Dedifferentiated amniotic fluid mesenchymal stem cell (primary cell): ENCODE measurements around the gene AGBL4.

Experiments
- DNase-seq: peaks from one replicate; pipeline ENCODE4 v3.0.0-alpha.2; 2016; ENCODE audit errors: extremely low spot score

Gene AGBL4

DNA sequence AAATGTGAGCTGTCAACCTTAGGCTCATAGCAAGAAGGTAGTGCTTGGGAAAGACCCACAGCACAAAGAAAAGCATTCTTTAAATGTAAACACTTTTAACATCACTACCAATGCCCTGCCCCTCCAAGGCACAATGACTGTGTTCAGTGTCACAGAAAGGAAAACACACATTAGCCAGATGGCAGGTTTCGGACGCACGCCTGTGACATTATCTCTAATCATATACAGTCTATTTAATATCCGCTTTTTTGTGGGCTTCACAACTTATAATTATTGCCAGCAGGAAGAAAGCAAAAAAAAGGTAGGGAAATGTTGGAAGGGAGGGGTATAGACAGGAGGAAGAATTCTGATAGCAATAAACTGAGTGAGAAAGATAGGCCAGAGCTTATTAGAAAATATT is 1134.7 kb downstream of the AGBL4 start:
- DNase-seq = no peak

DNA sequence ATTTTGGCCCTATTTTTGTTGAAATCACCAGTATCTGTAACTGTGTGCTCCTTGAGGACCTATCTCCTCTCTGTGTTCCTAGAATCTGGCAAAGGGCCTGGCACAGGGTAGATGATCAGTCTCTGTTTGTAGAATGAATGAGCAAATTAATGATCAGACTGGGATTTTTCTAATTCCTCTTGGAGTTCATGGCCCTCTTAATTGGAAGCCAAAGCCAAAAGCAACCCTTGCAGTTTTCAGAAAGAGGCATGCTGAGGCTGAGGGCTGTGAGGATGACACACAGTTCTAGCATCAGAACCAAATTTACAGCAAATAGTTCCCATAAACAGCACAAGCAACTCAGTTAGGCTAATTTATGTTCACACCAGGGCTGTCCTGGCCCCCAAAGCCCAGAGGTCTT is 1136.0 kb downstream of the AGBL4 start:
- no peak for DNase-seq

DNA sequence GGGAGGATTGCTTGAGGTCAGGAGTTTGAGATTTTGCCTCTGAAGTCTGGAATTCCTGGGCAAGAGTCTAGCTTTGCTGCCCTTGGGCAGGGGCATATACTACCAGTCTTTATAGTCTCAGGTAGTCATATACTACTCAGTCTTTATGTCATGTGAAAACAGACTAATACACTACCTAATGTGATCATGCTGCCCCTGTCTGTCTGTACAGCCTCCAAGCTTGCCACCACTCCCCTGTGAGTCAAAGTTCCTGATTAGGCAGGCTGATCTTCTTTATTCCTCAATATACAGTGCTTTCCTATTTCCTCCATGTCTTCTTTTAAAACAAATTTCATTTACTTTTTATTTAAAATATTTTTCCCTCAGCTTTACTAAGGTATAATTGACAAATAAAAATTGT is 1141.7 kb downstream of the AGBL4 start:
- no peak for DNase-seq

DNA sequence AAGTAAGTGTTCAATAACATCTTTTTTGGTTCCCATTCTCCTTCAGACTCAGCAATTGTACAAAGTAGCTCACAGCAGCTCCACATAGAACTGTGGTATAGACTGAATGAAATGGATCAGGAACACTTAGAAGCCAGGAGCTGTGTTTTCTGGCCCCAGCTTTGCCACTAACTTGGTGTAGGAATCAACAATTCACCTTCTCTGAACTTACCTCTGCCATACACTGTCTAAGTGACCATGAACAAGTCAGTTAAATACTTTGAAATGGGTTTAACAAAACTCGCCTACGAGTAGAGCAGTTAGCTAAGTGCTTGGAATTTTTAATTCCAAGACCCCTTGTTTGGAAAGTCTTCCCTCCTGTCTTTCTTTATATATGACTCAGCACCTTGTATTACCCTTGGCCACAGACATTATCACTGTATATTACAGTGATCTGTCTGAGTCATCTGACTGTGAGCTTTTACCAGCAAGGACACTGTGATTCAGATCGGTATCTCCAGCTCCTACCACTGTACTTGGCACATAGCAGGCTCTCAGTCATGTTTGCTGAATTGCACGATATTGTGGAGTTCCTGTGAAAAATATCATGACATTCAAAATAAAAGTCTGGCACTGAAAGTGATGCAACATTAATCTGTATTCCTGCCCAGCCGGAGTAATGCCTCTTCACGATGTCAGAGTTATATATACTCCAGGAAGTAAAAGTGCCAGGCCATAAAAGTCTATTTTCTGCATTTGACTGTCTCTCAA is 1145.4 kb downstream of the AGBL4 start:
- peak; percentile 95 for DNase-seq

DNA sequence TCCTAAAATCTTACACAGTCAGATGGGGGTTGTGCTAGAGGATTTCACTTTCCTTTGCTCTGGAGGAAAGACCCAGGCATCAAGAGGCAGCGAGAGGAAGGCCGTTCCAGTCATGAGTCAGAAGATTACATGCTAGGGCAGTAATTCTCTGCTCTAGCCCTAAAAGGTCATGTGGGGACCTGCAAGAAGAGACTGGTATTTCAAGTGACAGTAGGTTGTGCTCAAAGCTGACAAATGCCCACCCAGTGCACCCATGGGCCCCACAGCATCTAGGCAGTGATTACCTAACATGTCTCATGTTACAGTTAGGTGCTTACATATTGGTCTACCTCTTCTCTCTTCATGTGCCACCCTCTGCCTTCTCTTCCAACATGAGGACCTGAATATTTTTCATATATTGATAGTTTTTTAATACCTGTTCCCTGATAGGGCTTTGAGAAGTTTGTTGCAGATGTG is 1147.4 kb downstream of the AGBL4 start:
- DNase-seq = peak; percentile 53

DNA sequence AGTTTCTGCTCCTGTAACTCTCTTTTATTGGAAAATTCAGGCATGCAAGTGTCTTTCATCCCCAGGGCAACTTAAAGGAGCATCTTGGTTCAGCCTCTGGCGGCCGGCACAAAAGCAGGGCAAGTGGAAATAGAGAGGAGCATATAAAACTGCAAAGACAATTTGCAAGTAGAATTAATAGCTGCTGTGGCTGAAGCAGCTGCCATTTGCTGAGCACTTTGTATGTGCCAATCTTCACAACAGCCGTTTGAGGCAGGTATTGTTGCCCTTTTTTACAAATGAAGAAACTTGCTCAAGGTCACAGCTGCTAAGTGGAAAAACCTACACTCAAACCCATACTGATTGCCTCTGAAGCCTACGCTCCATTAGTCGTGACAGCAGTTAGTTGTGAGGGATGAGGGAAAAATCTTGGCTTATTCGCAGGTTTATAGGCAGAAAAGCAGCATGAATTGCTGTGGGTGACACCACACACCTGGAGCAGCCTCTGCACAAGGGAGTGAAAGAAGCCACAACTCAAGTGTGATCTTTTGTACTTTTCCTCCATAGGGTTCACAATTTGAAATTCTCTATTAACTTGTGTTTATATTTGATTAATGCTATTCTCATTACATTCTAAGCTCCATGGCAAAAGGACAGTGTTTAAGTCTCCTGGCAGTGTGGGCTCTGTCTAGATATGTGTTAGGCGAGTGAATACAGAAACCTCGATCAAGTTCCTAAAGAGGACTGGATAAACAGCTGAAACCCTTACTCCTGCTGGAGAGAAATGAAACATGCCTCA is 1148.0 kb downstream of the AGBL4 start:
- no peak for DNase-seq

DNA sequence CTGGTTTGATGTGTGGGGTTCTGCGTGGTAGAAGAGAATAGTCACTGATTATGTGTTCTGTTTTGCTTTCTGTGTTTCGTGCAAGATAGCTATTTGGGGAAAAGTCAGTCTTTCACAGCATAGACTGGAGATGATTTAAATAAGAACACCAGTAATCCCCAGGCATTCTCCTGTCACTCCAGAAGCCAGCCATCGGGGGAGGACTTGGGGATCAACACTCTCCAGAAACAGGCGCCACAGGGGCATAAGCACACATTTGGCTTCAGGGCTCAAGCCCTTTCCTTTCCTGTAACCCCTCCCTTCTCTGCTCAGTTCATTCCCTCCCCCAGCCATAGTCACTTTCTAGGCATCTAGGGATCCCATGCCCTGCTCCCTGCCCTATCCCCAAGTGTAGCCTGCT is 1149.8 kb downstream of the AGBL4 start:
- DNase-seq = peak; percentile 61

DNA sequence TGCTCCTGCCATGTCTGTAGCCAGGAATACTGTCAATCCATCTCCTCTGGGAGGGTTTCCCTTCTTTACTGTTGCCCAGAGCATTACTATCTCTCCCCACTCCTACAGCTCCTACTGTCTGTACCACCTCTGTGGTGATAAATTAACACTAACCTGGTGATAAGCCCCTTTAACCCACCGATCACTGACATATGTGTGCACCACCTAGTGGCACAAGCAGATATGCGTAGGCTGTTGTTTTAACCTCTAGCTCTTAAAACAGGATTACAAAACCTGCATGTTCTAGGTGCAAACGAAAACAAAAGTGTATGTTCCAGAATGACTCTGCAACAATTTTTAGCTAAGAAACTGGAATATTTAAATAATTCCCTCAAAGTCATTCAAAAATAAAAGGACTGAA is 1153.2 kb downstream of the AGBL4 start:
- no peak for DNase-seq

DNA sequence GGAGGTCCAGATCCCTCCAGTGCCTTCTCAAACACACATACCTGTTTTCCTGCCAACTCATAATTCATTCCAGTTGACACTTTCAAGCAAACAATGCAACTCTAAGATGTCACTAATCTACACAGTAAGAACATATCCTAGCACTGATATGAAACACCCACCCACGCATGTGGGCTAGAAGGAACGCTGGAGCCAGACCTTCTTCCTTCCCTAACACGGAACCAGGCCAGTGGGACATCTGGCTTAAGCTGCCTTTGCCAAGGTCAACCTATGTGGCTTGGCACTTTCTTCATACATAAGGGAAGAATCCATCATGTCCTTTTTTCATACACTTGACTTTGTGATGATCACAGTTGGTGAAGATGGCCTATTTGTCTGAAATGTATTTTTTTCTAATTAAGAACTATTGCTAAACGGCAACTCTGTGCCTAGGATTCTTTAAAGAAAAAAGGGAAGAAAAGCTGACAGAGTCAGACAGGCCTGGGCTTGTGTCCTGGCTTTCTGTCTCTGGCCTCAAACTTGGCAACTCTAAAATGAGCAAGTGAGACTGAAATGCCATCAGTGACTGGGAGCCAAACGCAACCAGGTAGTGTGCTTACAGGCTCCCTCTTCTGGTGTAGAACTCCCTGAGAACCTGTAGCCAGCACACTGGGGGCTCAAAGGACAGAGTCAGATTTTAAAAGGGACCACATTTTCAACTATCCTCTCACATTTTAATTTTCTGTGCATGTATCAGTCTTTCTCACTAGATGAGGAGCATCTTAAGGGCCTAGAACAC is 1154.4 kb downstream of the AGBL4 start:
- no peak for DNase-seq

DNA sequence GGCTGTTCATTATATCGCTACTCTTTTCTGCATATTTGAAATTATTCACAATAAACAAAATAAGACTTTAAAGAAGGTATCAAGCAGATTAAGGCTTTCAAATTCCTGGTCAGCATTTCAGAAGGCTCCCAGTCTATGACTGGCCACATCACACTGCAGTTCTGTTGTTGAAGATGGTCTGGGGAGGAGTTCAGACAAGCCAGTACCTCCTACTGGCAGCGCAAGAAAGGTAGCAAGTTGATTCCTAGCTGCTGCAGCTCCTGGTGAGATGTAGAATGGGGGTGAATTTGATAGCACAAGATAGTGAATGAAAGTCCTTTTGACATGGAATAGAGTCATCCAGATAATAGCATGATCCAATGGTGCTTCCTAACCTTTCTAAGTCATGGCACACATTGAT is 1158.8 kb downstream of the AGBL4 start:
- no peak for DNase-seq

DNA sequence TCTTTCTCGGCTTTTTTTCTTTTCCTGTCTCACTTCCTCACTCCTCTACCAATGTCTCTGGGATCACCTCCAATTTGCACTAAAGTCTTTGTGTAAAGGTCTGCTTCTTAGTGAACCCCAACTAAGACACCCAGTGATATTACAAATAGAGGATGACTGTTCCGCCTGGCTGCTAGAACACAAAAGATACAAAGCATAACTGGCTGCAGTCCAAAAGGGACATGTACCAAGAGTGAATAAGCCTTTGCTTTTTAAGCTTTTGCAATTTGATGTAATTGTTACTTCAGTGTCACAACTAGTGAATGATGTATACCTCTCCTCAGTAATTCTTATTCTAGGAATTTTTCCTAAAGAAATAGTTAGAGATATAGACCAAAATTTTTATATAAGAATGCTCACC is 1164.3 kb downstream of the AGBL4 start:
- no peak for DNase-seq

DNA sequence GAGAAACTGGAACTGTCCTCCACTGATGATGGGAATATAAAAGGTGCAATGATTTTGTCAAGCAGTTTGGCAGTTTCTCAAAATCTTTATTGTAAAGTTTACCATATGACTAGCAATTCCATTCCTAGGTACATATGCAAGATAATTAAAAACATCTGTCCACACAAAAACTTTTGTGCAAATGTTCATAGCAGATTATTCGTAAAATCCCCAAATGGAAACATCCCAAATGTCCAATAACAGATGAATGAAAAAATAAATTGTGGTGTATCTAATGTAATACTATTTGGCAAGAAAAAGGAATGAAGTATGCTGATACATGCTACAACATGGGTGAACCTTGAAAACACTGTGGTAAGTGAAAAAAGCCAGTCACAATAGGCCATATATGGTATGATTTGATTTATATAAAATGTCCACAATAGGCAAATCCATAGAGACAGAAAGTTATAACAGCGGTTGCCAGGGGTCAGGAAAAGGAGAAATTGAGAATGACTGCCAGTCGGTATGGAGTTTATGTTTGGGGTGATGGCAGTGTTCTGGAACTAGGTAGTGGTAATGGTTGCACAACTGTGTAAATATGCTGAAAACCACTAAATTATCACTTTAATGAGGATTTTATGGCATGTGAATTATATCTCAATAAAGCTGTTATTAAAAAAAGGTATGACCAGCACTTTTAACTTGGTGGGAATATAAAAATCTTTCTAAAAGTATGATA is 1165.4 kb downstream of the AGBL4 start:
- no peak for DNase-seq

DNA sequence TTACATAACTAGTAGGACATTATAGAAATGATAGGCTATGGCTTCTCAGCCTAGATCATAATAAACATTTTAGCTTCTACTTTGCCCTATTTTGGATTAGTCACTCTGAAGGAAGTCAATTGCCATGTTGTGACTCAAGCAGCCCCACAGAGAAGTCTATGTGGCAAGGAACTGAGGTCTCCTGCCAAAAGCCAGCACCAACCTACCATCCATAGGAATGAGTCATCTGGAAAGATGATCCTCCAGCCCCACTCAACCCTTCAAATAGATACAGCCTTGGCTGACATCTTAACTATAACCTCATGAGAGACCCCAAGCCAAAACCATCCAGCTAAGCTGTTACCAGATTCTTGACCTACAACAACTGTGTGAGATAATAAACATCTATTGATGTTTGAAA is 1170.7 kb downstream of the AGBL4 start:
- DNase-seq = peak; percentile 85

DNA sequence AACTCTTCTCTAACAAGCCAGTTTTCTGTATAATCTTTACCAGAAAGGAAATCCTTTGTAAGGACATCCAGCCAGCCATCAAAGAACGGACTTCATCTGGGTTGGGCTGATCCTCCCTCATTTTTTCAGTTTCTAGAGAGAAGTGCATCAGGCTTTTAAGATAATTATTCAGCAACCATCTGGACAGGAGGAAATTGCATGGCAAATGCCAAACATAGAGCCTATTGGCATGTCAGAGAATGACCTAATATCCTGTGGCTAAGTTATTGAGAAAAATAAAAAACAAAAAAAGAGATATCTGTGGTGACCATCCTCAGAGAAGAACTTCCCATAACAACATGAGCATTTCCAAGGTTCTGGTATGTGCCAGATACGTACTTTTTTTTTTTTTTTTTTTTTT is 1172.1 kb downstream of the AGBL4 start:
- DNase-seq = no peak

DNA sequence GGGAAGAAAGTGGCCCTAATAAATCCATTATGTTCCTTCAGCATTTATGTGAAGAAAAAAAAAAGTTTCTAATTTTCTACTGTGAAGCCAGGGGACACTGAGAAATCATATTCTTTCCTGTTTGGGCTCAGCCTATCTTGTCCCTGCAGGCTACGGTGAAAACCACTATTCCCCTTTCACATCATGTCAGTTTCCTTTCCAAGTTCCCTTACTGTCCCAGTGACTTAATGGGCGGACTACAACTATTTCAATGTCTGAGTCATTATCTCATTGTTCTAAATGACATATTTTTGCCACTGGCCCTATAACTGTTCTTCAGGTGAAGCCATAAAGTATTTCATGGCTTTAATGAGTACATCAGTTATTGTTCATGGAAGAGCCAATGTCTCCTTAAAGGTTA is 1175.7 kb downstream of the AGBL4 start:
- DNase-seq = no peak

DNA sequence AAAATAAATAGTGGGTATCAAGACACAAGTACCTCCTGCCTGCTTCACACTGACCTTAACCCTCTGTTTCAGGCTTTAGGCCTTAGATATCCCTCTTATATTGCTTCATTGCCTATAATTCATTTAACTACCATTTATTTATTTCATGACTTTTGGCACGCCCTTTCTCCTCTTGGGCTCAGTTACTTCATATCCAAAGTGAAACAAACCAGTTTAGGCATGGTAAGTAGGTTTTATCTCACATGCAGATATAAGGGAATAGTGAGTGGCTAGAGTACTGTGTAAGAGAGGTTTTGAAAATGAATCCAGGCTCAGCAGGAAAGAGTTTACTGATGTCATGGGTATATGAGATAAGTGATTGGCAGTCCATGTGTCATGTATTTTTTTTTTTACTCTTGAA is 1177.3 kb downstream of the AGBL4 start:
- no peak for DNase-seq

DNA sequence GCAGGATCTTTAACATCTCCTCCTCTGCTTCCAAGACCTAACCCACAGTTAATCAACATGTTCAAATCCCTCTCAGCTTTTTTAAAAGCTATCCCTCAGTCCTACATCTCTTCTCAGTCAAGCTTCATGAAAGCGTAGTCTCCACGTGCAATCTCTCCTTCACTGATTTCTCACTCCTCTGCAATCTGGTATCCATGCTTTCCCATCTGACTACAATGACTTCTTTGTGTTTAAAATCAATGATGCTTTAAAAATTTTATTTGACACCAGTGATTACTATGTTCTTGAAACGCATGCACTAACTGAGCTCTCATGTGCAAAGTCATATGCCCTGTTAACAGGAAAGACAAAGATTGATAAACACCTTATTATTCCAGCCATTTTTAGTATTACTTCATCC is 1179.6 kb downstream of the AGBL4 start:
- DNase-seq = no peak

DNA sequence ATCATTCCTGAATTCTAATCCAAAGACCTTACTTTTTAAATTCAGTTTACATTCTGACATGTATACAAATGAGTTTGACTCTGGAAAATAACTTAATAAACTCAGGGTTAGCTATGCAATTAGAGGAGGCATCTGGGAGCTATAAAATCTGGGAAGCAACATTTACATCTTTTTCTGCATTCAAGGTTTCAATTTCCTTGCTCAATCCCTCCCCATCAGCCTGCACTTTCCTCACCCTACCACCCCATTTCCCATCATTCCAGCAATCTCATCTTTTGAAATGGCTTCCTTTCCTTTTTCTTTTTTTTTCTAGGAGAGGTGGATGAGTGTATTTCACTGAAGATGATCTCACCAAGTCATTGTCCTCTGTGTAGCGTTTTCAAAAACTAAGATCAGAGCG is 1181.8 kb downstream of the AGBL4 start:
- DNase-seq = no peak

DNA sequence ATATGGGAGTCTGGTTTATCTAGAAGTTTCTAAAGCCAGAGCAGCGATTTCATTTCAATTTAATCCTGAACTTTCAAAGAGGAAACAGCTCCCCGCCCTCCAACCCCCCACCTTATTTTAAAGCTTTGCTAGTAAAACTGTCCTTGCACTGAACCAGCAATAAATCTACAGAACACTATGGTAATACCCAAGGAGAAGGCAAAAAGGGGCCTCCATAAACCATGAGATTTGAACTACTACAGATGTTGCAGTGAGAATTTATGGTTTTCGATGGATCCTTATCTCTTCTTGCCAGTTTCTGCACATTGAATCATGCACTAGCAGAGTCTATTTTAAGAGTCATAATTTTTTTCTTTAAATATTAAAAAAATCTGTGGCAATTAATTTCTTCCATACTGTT is 1182.3 kb downstream of the AGBL4 start:
- DNase-seq = no peak

DNA sequence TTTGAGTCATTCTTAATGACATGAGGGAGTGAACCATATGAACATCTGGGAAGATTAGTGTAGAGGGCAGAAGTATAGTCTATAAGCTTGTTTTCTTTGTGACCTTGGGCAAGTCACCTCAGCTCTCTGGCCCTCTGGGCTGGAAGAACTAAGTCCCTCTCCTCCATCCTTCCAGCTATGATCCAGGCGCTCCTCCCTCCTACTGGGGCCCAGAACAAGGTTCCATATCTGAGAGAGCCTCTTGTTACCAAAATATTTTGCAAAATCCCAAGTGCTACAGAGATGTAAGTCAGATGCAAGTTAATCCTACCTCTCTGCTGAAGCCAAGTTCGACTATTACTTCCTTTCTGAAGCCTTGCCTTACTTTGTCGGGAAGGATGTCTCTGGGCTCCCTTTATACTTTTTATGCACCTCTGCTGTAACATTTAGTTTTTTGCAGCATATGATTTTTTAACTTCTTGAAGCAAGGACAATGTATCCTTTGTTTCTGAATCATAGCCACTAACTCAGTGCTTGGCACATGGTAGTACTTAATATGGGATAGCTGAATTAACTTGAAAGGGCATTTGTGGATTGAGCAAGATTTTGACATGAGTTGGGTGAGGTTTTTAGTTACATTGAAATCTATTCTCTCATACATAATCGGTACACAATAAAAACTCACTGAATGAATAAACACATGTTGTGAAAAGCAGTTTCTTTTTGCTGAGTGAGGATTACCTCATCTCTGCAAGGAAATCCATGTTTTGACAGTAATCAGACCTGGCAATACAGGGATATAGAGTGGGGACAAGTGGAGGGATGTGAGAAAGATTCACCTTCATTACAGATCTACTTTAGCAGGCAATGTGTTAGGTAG is 1192.4 kb downstream of the AGBL4 start:
- peak; percentile 25 for DNase-seq

DNA sequence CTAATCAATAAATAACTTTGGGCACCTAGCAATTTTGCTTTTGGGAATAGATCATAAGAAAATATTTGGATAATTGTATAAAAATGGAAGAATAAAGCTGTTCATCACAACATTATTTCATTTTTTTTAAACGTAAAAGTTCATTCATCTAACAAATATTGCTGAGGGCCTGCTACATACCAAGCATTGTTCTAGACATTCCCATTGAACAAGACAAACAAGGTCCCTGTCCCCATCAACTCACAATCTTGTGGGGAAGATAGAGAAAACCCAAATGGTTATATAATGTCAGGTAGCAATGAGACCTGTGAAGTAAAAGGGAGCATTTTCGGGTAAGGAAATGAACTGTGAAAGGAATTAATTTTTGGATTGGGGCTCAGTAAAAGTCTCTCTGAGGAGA is 1193.0 kb downstream of the AGBL4 start:
- no peak for DNase-seq
